ENCODE data around the gene ODAD2. TPM values are rescaled to one million over a fixed set of nuclear protein-coding genes. Genes with fewer than 3 reads are reported as not detected.

The ODAD2 gene
- polyA plus RNA-seq, 1 donor from 2014 or later, result not detected

Small RNA genes within 50 kb of the gene (small RNA-seq; reads per million reads assigned to genes)
- gene MRPS21P5, result 0 reads per million in 3 experiments
- gene RN7SKP132, result 0 reads per million in 3 experiments
